ENCODE data around the gene NEK11. TPM values are rescaled to one million over a fixed set of nuclear protein-coding genes. Genes with fewer than 3 reads are reported as not detected.

Gene NEK11
- total RNA-seq, 2 donors from 2014 or later = 0.20 to 6.0 TPM

- Histone ChIP-seq H3K27ac (ENCODE audit: low read depth, low read length) (no peak overlapping the region), H3K27me3 (ENCODE audit: control insufficient read depth, insufficient read depth, low read length, poor library complexity, severe bottlenecking) (no peaks in the 10 kb centered on the region), H3K9ac (ENCODE audit: extremely low read depth, low read length, poor library complexity, severe bottlenecking) (no peak overlapping the region), H3K4me1 (ENCODE audit: control insufficient read depth, insufficient read depth, low read length) (no peaks in the 10 kb centered on the region), H3K36me3 (ENCODE audit: control insufficient read depth, insufficient read depth, low read length) (no peaks in the 10 kb centered on the region), H3K9me3 (ENCODE audit: control insufficient read depth, low read length) (no peaks in the 10 kb centered on the region), H3K4me3 (ENCODE audit: low read length) (no peak overlapping the region)
- no peaks in the 10 kb centered on the region for H3K9me3 Mint-ChIP-seq
- no peak overlapping the region for H3K27ac Mint-ChIP-seq
- WGBS, 2 experiments (ENCODE audit: insufficient coverage in 1 of 2, insufficient read length in 1 of 2) = 86 to 100% methylated on average over 1 to 3 of the region's 3 CpGs
- no peak for DNase-seq
- no peaks in the 10 kb centered on the region for H3K36me3 Mint-ChIP-seq (ENCODE audit: low read depth)
- TF ChIP-seq CTCF (conservative IDR thresholded peaks at IDR 0.05) = no peak
- H3K27me3 Mint-ChIP-seq (ENCODE audit: insufficient read depth) = no peaks in the 10 kb centered on the region
- H3K4me3 Mint-ChIP-seq = no peak overlapping the region
- H3K4me1 Mint-ChIP-seq = no peaks in the 10 kb centered on the region
These were observed 212.6 kb downstream of the NEK11 start for GRCh38 chr3:131239267-131239666.

DNA sequence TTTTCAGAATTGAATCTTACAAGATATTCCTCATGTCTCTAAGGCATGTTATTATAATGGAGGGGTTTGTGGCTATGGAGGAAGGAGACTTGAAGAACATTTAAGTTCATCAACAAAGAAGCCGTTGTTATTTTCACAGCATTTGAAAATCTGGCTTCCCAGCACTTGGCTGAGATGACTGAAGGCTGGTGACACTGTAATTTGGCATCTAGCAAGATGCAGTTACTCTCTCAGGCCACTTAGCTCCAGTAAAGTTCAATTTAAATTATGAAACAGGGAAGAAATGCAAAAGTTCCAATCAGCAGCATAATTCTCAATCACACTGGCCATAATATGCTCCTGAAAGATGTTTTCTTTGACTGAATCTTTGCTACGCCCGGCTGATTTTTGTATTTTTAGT, 215.5 kb downstream of the NEK11 start:
- no peak overlapping the region for H3K27ac ChIP-seq (ENCODE audit: low read depth, low read length)
- no peak for DNase-seq
- Mint-ChIP-seq H3K27ac (no peak overlapping the region), H3K4me3 (no peak overlapping the region), H3K4me1 (no peaks in the 10 kb centered on the region), H3K36me3 (ENCODE audit: low read depth) (no peaks in the 10 kb centered on the region), H3K9me3 (no peaks in the 10 kb centered on the region), H3K27me3 (ENCODE audit: insufficient read depth) (peaks cover 3% of the 10 kb centered on the region)
- no peaks in the 10 kb centered on the region for H3K9me3 ChIP-seq (ENCODE audit: control insufficient read depth, low read length)
- TF ChIP-seq CTCF (conservative IDR thresholded peaks at IDR 0.05) = peak; percentile 24
- H3K4me3 ChIP-seq (ENCODE audit: low read length) = no peak overlapping the region
- WGBS, 2 experiments (ENCODE audit: insufficient coverage in 1 of 2, insufficient read length in 1 of 2) = 78 to 85% methylated on average over 3 of the region's 3 CpGs
- no peak overlapping the region for H3K9ac ChIP-seq (ENCODE audit: extremely low read depth, low read length, poor library complexity, severe bottlenecking)
- no peaks in the 10 kb centered on the region for H3K36me3 ChIP-seq (ENCODE audit: control insufficient read depth, insufficient read depth, low read length)
- H3K27me3 ChIP-seq (ENCODE audit: control insufficient read depth, insufficient read depth, low read length, poor library complexity, severe bottlenecking) = no peaks in the 10 kb centered on the region
- no peaks in the 10 kb centered on the region for H3K4me1 ChIP-seq (ENCODE audit: control insufficient read depth, insufficient read depth, low read length)

- WGBS, 2 experiments (ENCODE audit: insufficient coverage in 1 of 2, insufficient read length in 1 of 2) = 89 to 92% methylated on average over 1 to 2 of the region's 2 CpGs
- H3K36me3 ChIP-seq (ENCODE audit: control insufficient read depth, insufficient read depth, low read length) = no peaks in the 10 kb centered on the region
- H3K9ac ChIP-seq (ENCODE audit: extremely low read depth, low read length, poor library complexity, severe bottlenecking) = no peak overlapping the region
- no peak overlapping the region for H3K27ac ChIP-seq (ENCODE audit: low read depth, low read length)
- H3K4me3 Mint-ChIP-seq = no peak overlapping the region
- no peaks in the 10 kb centered on the region for H3K9me3 ChIP-seq (ENCODE audit: control insufficient read depth, low read length)
- peaks cover 7% of the 10 kb centered on the region for H3K9me3 Mint-ChIP-seq
- no peak overlapping the region for H3K27ac Mint-ChIP-seq
- H3K4me3 ChIP-seq (ENCODE audit: low read length) = no peak overlapping the region
- no peaks in the 10 kb centered on the region for H3K36me3 Mint-ChIP-seq (ENCODE audit: low read depth)
- no peak for DNase-seq
- H3K4me1 Mint-ChIP-seq = no peaks in the 10 kb centered on the region
- H3K27me3 Mint-ChIP-seq (ENCODE audit: insufficient read depth) = peaks cover 3% of the 10 kb centered on the region
- H3K27me3 ChIP-seq (ENCODE audit: control insufficient read depth, insufficient read depth, low read length, poor library complexity, severe bottlenecking) = no peaks in the 10 kb centered on the region
- no peaks in the 10 kb centered on the region for H3K4me1 ChIP-seq (ENCODE audit: control insufficient read depth, insufficient read depth, low read length)
- no peak for TF ChIP-seq CTCF (conservative IDR thresholded peaks at IDR 0.05)
These were observed 223.8 kb downstream of the NEK11 start for GRCh38 chr3:131250466-131250865.
